Hepatocyte (in vitro differentiated cells): ENCODE data around the gene ZNF385B.

Experiments used
- CTCF ChIP-seq: fragments of 200-600 bp; sonication (generic); IDR thresholded peaks from 2 replicates; pipeline ENCODE4 v1.5.1; 2016; ENCODE audit warnings: antibody characterized with exemption, mild to moderate bottlenecking; ENCODE audit not compliant: poor library complexity
- EZH2 ChIP-seq: fragments of 200-600 bp; sonication (generic); IDR thresholded peaks from 2 replicates; pipeline ENCODE4 v1.6.1; 2016; ENCODE audit warnings: antibody characterized with exemption, mild to moderate bottlenecking, borderline replicate concordance

GRCh38 chr2:179809606-179810005 is 51.8 kb downstream of the ZNF385B start:
- no peak for TF ChIP-seq CTCF
- TF ChIP-seq EZH2: no peak
